GM12878 (cell line): ENCODE measurements around the gene KIF3A.

Source experiments
- JUND ChIP-seq: IDR thresholded peaks from 2 replicates; pipeline ENCODE4 v1.6.1; 2012; ENCODE audit warnings: low read depth, mild to moderate bottlenecking, low read length, improper control_type of control experiment, moderate library complexity
- TF ChIP-seq, protein P1 (sequence below): IDR thresholded peaks from 2 replicates; pipeline ENCODE4 v1.6.1; 2012; ENCODE audit warnings: low read depth, low read length, improper control_type of control experiment

DNA sequence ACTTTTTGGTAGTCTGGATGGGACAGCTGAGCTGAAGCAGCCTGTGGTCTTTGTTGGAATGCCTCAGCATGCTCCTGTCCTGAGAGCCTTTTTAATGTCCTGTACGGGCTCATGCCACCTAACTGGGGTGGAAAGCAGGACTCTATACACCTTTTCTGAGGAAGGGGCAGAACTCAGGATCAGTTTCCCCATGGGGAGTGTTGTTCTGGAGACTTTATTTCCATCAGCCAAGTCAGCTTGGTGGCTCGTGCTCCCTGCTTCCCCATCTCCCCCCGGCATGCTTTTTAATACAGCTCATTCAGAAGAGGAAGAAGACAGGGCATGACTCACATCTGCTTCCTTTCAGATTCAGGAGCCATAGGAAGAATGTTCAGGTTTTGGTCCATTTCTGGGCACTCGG, 44.8 kb upstream of the KIF3A start:
- TF ChIP-seq, protein P1, sequence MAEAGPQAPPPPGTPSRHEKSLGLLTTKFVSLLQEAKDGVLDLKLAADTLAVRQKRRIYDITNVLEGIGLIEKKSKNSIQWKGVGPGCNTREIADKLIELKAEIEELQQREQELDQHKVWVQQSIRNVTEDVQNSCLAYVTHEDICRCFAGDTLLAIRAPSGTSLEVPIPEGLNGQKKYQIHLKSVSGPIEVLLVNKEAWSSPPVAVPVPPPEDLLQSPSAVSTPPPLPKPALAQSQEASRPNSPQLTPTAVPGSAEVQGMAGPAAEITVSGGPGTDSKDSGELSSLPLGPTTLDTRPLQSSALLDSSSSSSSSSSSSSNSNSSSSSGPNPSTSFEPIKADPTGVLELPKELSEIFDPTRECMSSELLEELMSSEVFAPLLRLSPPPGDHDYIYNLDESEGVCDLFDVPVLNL: no peak
- TF ChIP-seq JUND: no peak
